HepG2 (cell line): ENCODE data around the gene HIVEP2. TPM values are rescaled to one million over a fixed set of nuclear protein-coding genes. Genes with fewer than 3 reads are reported as not detected.

Experiments
- ATAC-seq: fragments of 200-7000 bp; cut with Tn5 transposase; 3 replicates; pipeline ENCODE4 v1.9.1; 2020; ENCODE audit warnings: mild to moderate bottlenecking, moderate library complexity
- BruUV-seq: library from RNA; stranded (reverse); fragments of 400-500 nt; replicated peaks from 2 replicates; lab custom pipeline; 2021; lab: Mats Ljungman, UMichigan
- CTCF ChIA-PET: fragments of 300-600 bp; formaldehyde crosslinking; extraction: SDS; loops from one replicate; lab custom pipeline; 2021; ENCODE audit warnings: low total read pairs, inconsistent platforms, low intra/inter-chr PET ratio; lab: Yijun Ruan, JAX
- POLR2A ChIA-PET: fragments of 350-600 bp; sonication (Branson Sonifier 250); formaldehyde crosslinking; loops from one replicate; lab custom pipeline; 2020; ENCODE audit warnings: antibody characterized with exemption, inconsistent platforms; lab: Yijun Ruan, JAX
- DNase-seq: peaks from one replicate; pipeline ENCODE4 v3.0.0-alpha.2; 2015; ENCODE audit warnings: low spot score
- FAIRE-seq: peaks from 3 replicates; lab custom pipeline; 2011; peaks lifted over from hg19 to GRCh38; lab: Jason Lieb, UNC
- H2AFZ ChIP-seq: one replicate; pipeline ENCODE4 v1.6.1; 2011; ENCODE audit warnings: low read length, inconsistent platforms
- H3K27ac ChIP-seq: fragments of 300-600 bp; 3 replicates; pipeline ENCODE4 v1.8.0; 2011; ENCODE audit warnings: mixed run types, mild to moderate bottlenecking, mixed read lengths, low read length, inconsistent platforms; ENCODE audit not compliant: insufficient read depth; ENCODE audit errors: extremely low read length
- H3K27me3 ChIP-seq, 2 experiments: fragments of 200-600 bp in 1 of 2; 2 replicates in 1 of 2; 3 replicates in 1 of 2; pipeline versions ENCODE4 v1.6.0 to v1.8.0; 2011; ENCODE audit warnings: low read length in 2 of 2, mild to moderate bottlenecking in 2 of 2, moderate library complexity in 2 of 2, inconsistent platforms in 1 of 2; ENCODE audit not compliant: insufficient read depth in 2 of 2, control insufficient read depth in 1 of 2
- H3K36me3 ChIP-seq, 2 experiments: fragments of 200-600 bp in 1 of 2; replicated peaks in 1 of 2; 2 replicates in 1 of 2; 3 replicates in 1 of 2; pipeline versions ENCODE4 v1.5.1 to v1.8.0; 2011; ENCODE audit warnings: low read length in 2 of 2, inconsistent platforms in 1 of 2; ENCODE audit not compliant: insufficient read depth in 2 of 2, control insufficient read depth in 1 of 2
- H3K4me1 ChIP-seq: 2 replicates; pipeline ENCODE4 v1.5.1; 2012; ENCODE audit warnings: low read length, inconsistent platforms; ENCODE audit not compliant: insufficient read depth
- H3K4me2 ChIP-seq: 2 replicates; pipeline ENCODE4 v1.6.0; 2011; ENCODE audit warnings: low read depth, low read length, inconsistent platforms
- H3K4me3 ChIP-seq, 3 experiments: fragments of 200-600 bp in 1 of 3; sonication (generic), shearing (Covaris generic) in 1 of 3; replicated peaks in 1 of 3; 2 replicates each; pipeline ENCODE4 v1.5.1; 2011 to 2016; ENCODE audit warnings: low read length in 3 of 3, inconsistent platforms in 2 of 3, low read depth in 2 of 3, mild to moderate bottlenecking in 2 of 3, control low read depth in 1 of 3, mixed read lengths in 1 of 3; ENCODE audit not compliant: insufficient read depth in 1 of 3
- H3K79me2 ChIP-seq: one replicate; pipeline ENCODE4 v1.6.1; 2011; ENCODE audit warnings: low read length, inconsistent platforms; ENCODE audit not compliant: insufficient read depth
- H3K9ac ChIP-seq: 2 replicates; pipeline ENCODE4 v1.6.0; 2011; ENCODE audit warnings: mild to moderate bottlenecking, low read depth, low read length, inconsistent platforms; ENCODE audit not compliant: insufficient read depth
- H3K9me3 ChIP-seq: 2 replicates; pipeline ENCODE4 v1.5.1; 2012; ENCODE audit warnings: mild to moderate bottlenecking, low read length
- H4K20me1 ChIP-seq: 2 replicates; pipeline ENCODE4 v1.6.0; 2011; ENCODE audit warnings: inconsistent platforms, mild to moderate bottlenecking, low read length, moderate library complexity; ENCODE audit not compliant: insufficient read depth
- ATF4 ChIP-seq, 2 experiments: fragments of 450-650 bp in 1 of 2; sonication (generic) in 1 of 2; formaldehyde crosslinking; IDR thresholded peaks; 2 replicates each; pipeline versions ENCODE4 v1.5.0 to v1.8.0; 2020 to 2022; ENCODE audit warnings: mild to moderate bottlenecking in 1 of 2, missing genetic modification reagents in 1 of 2
- ATF7 ChIP-seq, 2 experiments: fragments of 450-650 bp in 1 of 2; sonication (generic) in 1 of 2; formaldehyde crosslinking in 1 of 2; IDR thresholded peaks; 2 replicates each; pipeline versions ENCODE4 v1.4.0 to v1.6.1; 2016 to 2020; ENCODE audit warnings: antibody characterized with exemption in 1 of 2, mild to moderate bottlenecking in 1 of 2, missing genetic modification reagents in 1 of 2
- CEBPB ChIP-seq: IDR thresholded peaks from 2 replicates; pipeline ENCODE4 v1.6.1; 2011; ENCODE audit warnings: low read depth, low read length, improper control_type of control experiment, borderline replicate concordance
- CEBPG ChIP-seq: IDR thresholded peaks from 2 replicates; pipeline ENCODE4 v1.6.1; 2016
- DPF2 ChIP-seq: sonication (generic); formaldehyde crosslinking; IDR thresholded peaks from 2 replicates; pipeline ENCODE4 v1.4.0; 2020; ENCODE audit warnings: mild to moderate bottlenecking, low read depth, missing genetic modification reagents, borderline replicate concordance
- ESRRA ChIP-seq: sonication (generic); formaldehyde crosslinking; IDR thresholded peaks from 2 replicates; pipeline ENCODE4 v1.5.1; 2020; ENCODE audit warnings: mild to moderate bottlenecking, low read depth, missing genetic modification reagents
- FOXO1 ChIP-seq: sonication (generic); formaldehyde crosslinking; IDR thresholded peaks from 2 replicates; pipeline ENCODE4 v1.4.0; 2020; ENCODE audit warnings: missing genetic modification reagents
- IKZF4 ChIP-seq: sonication (generic); formaldehyde crosslinking; IDR thresholded peaks from 2 replicates; pipeline ENCODE4 v1.5.1; 2020; ENCODE audit warnings: borderline replicate concordance, mild to moderate bottlenecking, low read depth, missing genetic modification reagents; ENCODE audit errors: not compliant biosample characterization
- NKX3-1 ChIP-seq: sonication (generic); formaldehyde crosslinking; IDR thresholded peaks from 2 replicates; pipeline ENCODE4 v1.5.0; 2020; ENCODE audit warnings: missing genetic modification reagents
- PAWR ChIP-seq: sonication (generic); formaldehyde crosslinking; IDR thresholded peaks from 2 replicates; pipeline ENCODE4 v1.4.0; 2020; ENCODE audit warnings: missing genetic modification reagents, mild to moderate bottlenecking, borderline replicate concordance
- TARDBP ChIP-seq: sonication (generic); formaldehyde crosslinking; IDR thresholded peaks from 2 replicates; pipeline ENCODE4 v1.8.0; 2022; ENCODE audit warnings: mild to moderate bottlenecking, missing genetic modification reagents
- TCF7 ChIP-seq: sonication (generic); IDR thresholded peaks from 2 replicates; pipeline ENCODE4 v1.6.1; 2016; ENCODE audit warnings: antibody characterized with exemption, low read depth
- TIGD3 ChIP-seq: sonication (generic); formaldehyde crosslinking; IDR thresholded peaks from 2 replicates; pipeline ENCODE4 v1.5.1; 2020; ENCODE audit warnings: mild to moderate bottlenecking, missing genetic modification reagents, borderline replicate concordance
- ZNF556 ChIP-seq: sonication (generic); formaldehyde crosslinking; IDR thresholded peaks from 2 replicates; pipeline ENCODE4 v1.4.0; 2020; ENCODE audit warnings: mild to moderate bottlenecking, missing genetic modification reagents, borderline replicate concordance
- WGBS: methylation state at CpG from one replicate; pipeline ENCODE4 v1.1.6; 2017; ENCODE audit warnings: low lambda C conversion rate; 5-methylcytosine and 5-hydroxymethylcytosine counted together
- in situ Hi-C: cut with HindIII; loops from 2 replicates; pipeline ENCODE4 v1.10.0; 2017; ENCODE audit warnings: low pct_unique_long_range_greater_than_20kb; ENCODE audit not compliant: extremely low pct_ligation_motif_present
- intact Hi-C: fragments of 100-400 bp; cut with micrococcal nuclease; formaldehyde crosslinking; loops from one replicate; pipeline ENCODE4 v1.10.0; 2022; ENCODE audit not compliant: unreplicated experiment
- polyA plus RNA-seq, 8 experiments: library from polyadenylated mRNA; depleted of rRNA in 3 of 8; stranded (reverse) in 7 of 8; unstranded in 1 of 8; fragments of >200 nt; fragmentation: Illumina TruSeq in 4 of 8; extraction: Trizol in 4 of 8; gene quantifications; 2 replicates each; pipeline versions ENCODE4 v1.2.1 to v1.2.3, GENCODE V29; 2011 to 2016; ENCODE audit warnings: low read depth in 4 of 8, missing spikeins in 1 of 8, mixed read lengths in 1 of 8; ENCODE audit not compliant: insufficient read depth in 1 of 8
- total RNA-seq, 5 experiments: library from RNA; depleted of rRNA; stranded (reverse); fragments of >200 nt; fragmentation: Illumina TruSeq; extraction: Trizol; gene quantifications; 2 replicates each; pipeline ENCODE4 v1.2.3, GENCODE V29; 2016; ENCODE audit warnings: low read depth in 1 of 5

HIVEP2 gene
- total and polyA plus RNA-seq, 2 of the 13 experiments (the other 11 are each of a cell fraction or from before 2014, with no cell fraction given), result 3.4 to 12.9 TPM

GRCh38 chr6:142870787-142871415 lies 74.1 kb downstream of the HIVEP2 start:
- intact Hi-C loops, result no loop called here
- no peak for ATAC-seq
- POLR2A ChIA-PET, result no interaction called here
- no peaks in the 10 kb centered on the region for H3K27me3 ChIP-seq
- no peak overlapping the region for H3K4me2 ChIP-seq
- CTCF ChIA-PET, result no interaction called here
- TF ChIP-seq FOXO1 (CRISPR knock-in tag) (no peak), TIGD3 (CRISPR knock-in tag) (no peak), NKX3-1 (CRISPR knock-in tag) (no peak), TARDBP (CRISPR knock-in tag) (no peak), CEBPG (CRISPR knock-in tag) (peak; percentile 46), ZNF556 (CRISPR knock-in tag) (no peak), DPF2 (CRISPR knock-in tag) (no peak), PAWR (CRISPR knock-in tag) (no peak), CEBPB (peak; percentile 79), ESRRA (CRISPR knock-in tag) (no peak), IKZF4 (CRISPR knock-in tag) (no peak), TCF7 (no peak), ATF4 (CRISPR knock-in tag; IDR thresholded peaks at IDR 0.05) (0 out of 4 replicates have a peak, but pooled peaks of 1 of the 2 experiments have one; percentile 43), ATF7 (IDR thresholded peaks at IDR 0.05) (peak; percentile 73), ATF7 (CRISPR knock-in tag; IDR thresholded peaks at IDR 0.05) (no peak)
- TF ChIP-seq, all 625 proteins: peak for 4
- peaks cover 5% of the 10 kb centered on the region for H3K79me2 ChIP-seq
- peaks cover 6% of the 10 kb centered on the region; the same call in 1 of the 2 replicates for H4K20me1 ChIP-seq
- H3K9me3 ChIP-seq, result no peaks in the 10 kb centered on the region
- no peak overlapping the region for H3K9ac ChIP-seq
- H2AFZ ChIP-seq, result no peak overlapping the region
- no peak overlapping the region for H3K4me3 ChIP-seq
- H3K27ac ChIP-seq, result no peak overlapping the region
- no TSS peak for BruUV-seq
- no peak for FAIRE-seq
- in situ Hi-C loops, result no loop called here
- 82% methylated on average over 4 of the region's 4 CpGs for whole genome bisulfite sequencing
- H3K4me1 ChIP-seq, result peaks cover 76% of the 10 kb centered on the region
- DNase-seq, result no peak
- no peaks in the 10 kb centered on the region for H3K36me3 ChIP-seq
